Uterus (tissue), 2 donors: ENCODE data around the gene NAV2.

ENCODE experiments used
- CTCF ChIP-seq, 4 experiments: fragments of 200-600 bp in 2 of 4; fragments of 450-650 bp in 2 of 4; sonication (generic) in 2 of 4; IDR thresholded peaks; one replicate each; pipeline ENCODE4 v1.5.1; 2016 to 2019; ENCODE audit warnings: antibody characterized with exemption in 4 of 4, mild to moderate bottlenecking in 2 of 4, moderate library complexity in 1 of 4
- POLR2A ChIP-seq, 2 donors: fragments of 450-650 bp; IDR thresholded peaks; one replicate each; pipeline ENCODE4 v1.6.1; 2016; ENCODE audit warnings: antibody characterized with exemption in 2 of 2, mild to moderate bottlenecking in 1 of 2, moderate library complexity in 1 of 2

DNA sequence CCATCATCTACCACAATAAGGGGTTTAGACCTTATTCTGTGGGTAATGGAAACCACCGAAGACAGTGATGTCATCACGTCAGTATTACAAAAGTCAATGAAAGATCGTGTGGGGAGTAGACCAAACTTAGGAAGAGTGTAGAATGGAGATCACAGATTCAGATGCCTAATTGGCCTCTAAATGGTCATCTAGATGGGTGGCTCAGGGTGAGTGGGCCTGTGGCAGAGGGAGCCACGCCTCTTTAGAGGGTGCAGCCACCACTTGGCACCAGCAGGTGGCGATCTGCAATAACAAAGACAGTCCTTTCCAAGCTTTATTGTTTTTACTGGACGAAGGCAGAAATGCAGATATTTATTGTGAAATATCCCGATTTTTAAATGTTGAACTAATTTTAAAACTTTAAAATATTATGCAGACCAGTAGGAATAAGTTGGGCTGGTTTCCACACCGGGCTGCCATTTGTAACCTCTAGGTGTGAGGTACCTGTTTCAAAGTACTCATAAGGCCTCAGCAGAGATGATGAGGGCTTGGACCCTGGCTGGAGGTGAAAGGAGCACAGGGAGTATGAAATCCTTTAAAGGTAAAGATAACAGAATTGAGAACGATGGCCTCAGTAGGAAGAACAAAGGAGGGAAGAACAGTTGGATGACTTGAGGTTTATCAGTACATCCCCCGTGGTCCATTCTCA lies 225.7 kb downstream of the NAV2 start:
- peak; percentile 35 to 55 (median 46) for TF ChIP-seq CTCF (IDR thresholded peaks at IDR 0.05)
- no peak for TF ChIP-seq POLR2A (IDR thresholded peaks at IDR 0.05)
